SW480 (cell line): ENCODE data around the gene GRM6.

Source experiments
- DNase-seq: peaks from one replicate; pipeline ENCODE4 v3.0.0-alpha.2; 2016; ENCODE audit warnings: low spot score

GRM6 gene

GRCh38 chr5:178984145-178985072 is 10.7 kb downstream of the GRM6 start:
- DNase-seq: no peak

GRCh38 chr5:178983728-178984127 is 11.4 kb downstream of the GRM6 start:
- no peak for DNase-seq

GRCh38 chr5:178982941-178983340 is 12.2 kb downstream of the GRM6 start:
- DNase-seq: no peak

GRCh38 chr5:178981381-178981780 is 13.7 kb downstream of the GRM6 start:
- DNase-seq: no peak

GRCh38 chr5:178965465-178966055 is 29.6 kb downstream of the GRM6 start:
- no peak for DNase-seq

- DNase-seq: no peak
Observed at GRCh38 chr5:178941361-178941760, 53.8 kb downstream of the GRM6 start.

- DNase-seq: no peak
Observed at GRCh38 chr5:178940569-178941360, 54.4 kb downstream of the GRM6 start, which contains the start of gene ZNF454. TSS of gene ZNF454 (plus strand) at chr5:178941198. CDS start at chr5:178942792, 1,594 bp downstream.

- DNase-seq: no peak
Observed at GRCh38 chr5:178931846-178932760, 63.0 kb downstream of the GRM6 start.
